Astrocyte of the cerebellum (primary cell): Measurements from ENCODE around the gene USP1.
A peak's percentile ranks its signal among the peaks of the same experiment; 100 is the strongest.

Experiments used
- DNase-seq: peaks from one replicate; pipeline ENCODE4 v3.0.0-alpha.2; 2011; ENCODE audit warnings: low read depth
- H3K4me3 ChIP-seq: 2 replicates; pipeline ENCODE4 v1.5.1; 2011; ENCODE audit warnings: mild to moderate bottlenecking, low read depth, low read length, moderate library complexity
- CTCF ChIP-seq: IDR thresholded peaks from 2 replicates; pipeline ENCODE4 v1.5.1; 2012; ENCODE audit warnings: low read length, low read depth, moderate library complexity, mild to moderate bottlenecking; ENCODE audit errors: missing control alignments
- in situ Hi-C: cut with HindIII; loops from 2 replicates; pipeline ENCODE4 v1.10.0; 2017; ENCODE audit warnings: low sequenced_read_pairs

Gene USP1

GRCh38 chr1:62436466-62437272 is at the start of gene USP1:
TSS of gene USP1 (plus strand) at chr1:62437049. CDS start at chr1:62439868, 2,819 bp downstream.
- no peak for TF ChIP-seq CTCF
- in situ Hi-C loops, result no loop called here
- DNase-seq, result peak; percentile 99
- peak within 1 kb of the TSS; percentile 79 for H3K4me3 ChIP-seq

- no peak overlapping the region for H3K4me3 ChIP-seq
- no peak for DNase-seq
- TF ChIP-seq CTCF, result no peak
- in situ Hi-C loops, result no loop called here
These were observed 47.3 kb upstream of the USP1 start for GRCh38 chr1:62389531-62389930.

- no peak for TF ChIP-seq CTCF
- H3K4me3 ChIP-seq, result no peak overlapping the region
- DNase-seq, result no peak
- in situ Hi-C loops, result no loop called here
These were observed 46.8 kb upstream of the USP1 start for GRCh38 chr1:62390071-62390470.

GRCh38 chr1:62391369-62391971 is 45.4 kb upstream of the USP1 start:
- DNase-seq, result no peak
- no peak overlapping the region for H3K4me3 ChIP-seq
- peak; percentile 35 for TF ChIP-seq CTCF
- in situ Hi-C loops, result no loop called here

GRCh38 chr1:62392951-62393350 is 43.9 kb upstream of the USP1 start:
- TF ChIP-seq CTCF, result no peak
- in situ Hi-C loops, result no loop called here
- no peak overlapping the region for H3K4me3 ChIP-seq
- DNase-seq, result no peak

GRCh38 chr1:62394646-62395045 is 42.2 kb upstream of the USP1 start:
- DNase-seq, result no peak
- in situ Hi-C loops, result no loop called here
- no peak for TF ChIP-seq CTCF
- no peak overlapping the region for H3K4me3 ChIP-seq
